ENCODE measurements around the gene HOXC13.

DNA sequence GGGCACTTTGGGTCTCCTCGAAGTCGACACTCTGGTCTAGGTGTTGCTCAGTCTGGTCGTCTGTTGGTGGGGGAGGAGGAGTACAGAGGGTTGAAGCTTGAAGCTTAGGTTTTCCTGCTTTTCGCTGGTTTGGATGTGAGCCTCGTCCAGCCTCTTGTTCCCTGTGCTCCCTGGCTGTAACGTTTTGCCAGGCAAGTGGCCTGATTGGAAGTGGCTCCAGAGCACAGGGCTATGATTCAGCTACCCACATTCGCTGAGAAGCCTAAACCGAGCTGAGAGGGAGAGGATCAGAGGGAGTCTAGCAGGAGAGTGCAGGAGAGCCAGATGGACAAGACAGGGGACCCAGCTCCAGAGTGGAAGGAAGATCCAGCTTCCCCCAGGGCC, 52.4 kb downstream of the HOXC13 start:
- TF ChIP-seq, protein P1, sequence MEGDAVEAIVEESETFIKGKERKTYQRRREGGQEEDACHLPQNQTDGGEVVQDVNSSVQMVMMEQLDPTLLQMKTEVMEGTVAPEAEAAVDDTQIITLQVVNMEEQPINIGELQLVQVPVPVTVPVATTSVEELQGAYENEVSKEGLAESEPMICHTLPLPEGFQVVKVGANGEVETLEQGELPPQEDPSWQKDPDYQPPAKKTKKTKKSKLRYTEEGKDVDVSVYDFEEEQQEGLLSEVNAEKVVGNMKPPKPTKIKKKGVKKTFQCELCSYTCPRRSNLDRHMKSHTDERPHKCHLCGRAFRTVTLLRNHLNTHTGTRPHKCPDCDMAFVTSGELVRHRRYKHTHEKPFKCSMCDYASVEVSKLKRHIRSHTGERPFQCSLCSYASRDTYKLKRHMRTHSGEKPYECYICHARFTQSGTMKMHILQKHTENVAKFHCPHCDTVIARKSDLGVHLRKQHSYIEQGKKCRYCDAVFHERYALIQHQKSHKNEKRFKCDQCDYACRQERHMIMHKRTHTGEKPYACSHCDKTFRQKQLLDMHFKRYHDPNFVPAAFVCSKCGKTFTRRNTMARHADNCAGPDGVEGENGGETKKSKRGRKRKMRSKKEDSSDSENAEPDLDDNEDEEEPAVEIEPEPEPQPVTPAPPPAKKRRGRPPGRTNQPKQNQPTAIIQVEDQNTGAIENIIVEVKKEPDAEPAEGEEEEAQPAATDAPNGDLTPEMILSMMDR (IDR thresholded peaks at IDR 0.05), result no peak
- no peak for TF ChIP-seq POLR2A (IDR thresholded peaks at IDR 0.05)
